Measurements from ENCODE around the gene MMP10.

GRCh38 chr11:102751673-102752072 lies 28.8 kb downstream of the MMP10 start:
- TF ChIP-seq, protein P1, sequence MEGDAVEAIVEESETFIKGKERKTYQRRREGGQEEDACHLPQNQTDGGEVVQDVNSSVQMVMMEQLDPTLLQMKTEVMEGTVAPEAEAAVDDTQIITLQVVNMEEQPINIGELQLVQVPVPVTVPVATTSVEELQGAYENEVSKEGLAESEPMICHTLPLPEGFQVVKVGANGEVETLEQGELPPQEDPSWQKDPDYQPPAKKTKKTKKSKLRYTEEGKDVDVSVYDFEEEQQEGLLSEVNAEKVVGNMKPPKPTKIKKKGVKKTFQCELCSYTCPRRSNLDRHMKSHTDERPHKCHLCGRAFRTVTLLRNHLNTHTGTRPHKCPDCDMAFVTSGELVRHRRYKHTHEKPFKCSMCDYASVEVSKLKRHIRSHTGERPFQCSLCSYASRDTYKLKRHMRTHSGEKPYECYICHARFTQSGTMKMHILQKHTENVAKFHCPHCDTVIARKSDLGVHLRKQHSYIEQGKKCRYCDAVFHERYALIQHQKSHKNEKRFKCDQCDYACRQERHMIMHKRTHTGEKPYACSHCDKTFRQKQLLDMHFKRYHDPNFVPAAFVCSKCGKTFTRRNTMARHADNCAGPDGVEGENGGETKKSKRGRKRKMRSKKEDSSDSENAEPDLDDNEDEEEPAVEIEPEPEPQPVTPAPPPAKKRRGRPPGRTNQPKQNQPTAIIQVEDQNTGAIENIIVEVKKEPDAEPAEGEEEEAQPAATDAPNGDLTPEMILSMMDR (IDR thresholded peaks at IDR 0.05), result no peak
- no peak for TF ChIP-seq POLR2A (IDR thresholded peaks at IDR 0.05)

Measured in esophagus squamous epithelium (tissue), 4 donors.